Peyer's patch (tissue), 4 donors: ENCODE measurements around the gene PIGL. TPM values are rescaled to one million over a fixed set of nuclear protein-coding genes. Genes with fewer than 3 reads are reported as not detected.
A peak's percentile ranks its signal among the peaks of the same experiment; 100 is the strongest.

Experiments
- DNase-seq, 3 donors: peaks; one replicate each; pipeline ENCODE4 v3.0.0-alpha.2; 2017 to 2019
- H3K27ac ChIP-seq, 4 donors: fragments of 200-600 bp; sonication (generic); one replicate each; pipeline ENCODE4 v1.5.1; 2016 to 2019
- H3K27me3 ChIP-seq, 2 donors: fragments of 200-600 bp; sonication (generic); one replicate each; pipeline ENCODE4 v1.5.1; 2019
- H3K36me3 ChIP-seq, 3 donors: fragments of 200-600 bp; sonication (generic); one replicate each; pipeline ENCODE4 v1.5.1; 2016 to 2019
- H3K4me1 ChIP-seq, 4 donors: fragments of 200-600 bp; sonication (generic); one replicate each; pipeline ENCODE4 v1.5.1; 2016 to 2019
- H3K4me3 ChIP-seq, 4 donors: fragments of 200-600 bp; sonication (generic); 1 replicate in 3 of 4; 2 replicates in 1 of 4; pipeline ENCODE4 v1.5.1; 2016 to 2019; ENCODE audit warnings: mild to moderate bottlenecking in 1 of 4
- H3K9me3 ChIP-seq, 4 donors: fragments of 200-600 bp; sonication (generic); one replicate each; pipeline ENCODE4 v1.5.1; 2016 to 2019; ENCODE audit warnings: mild to moderate bottlenecking in 1 of 4
- POLR2A ChIP-seq, 2 donors: fragments of 450-650 bp; IDR thresholded peaks; one replicate each; pipeline ENCODE4 v1.5.1; 2017; ENCODE audit warnings: antibody characterized with exemption in 2 of 2, mild to moderate bottlenecking in 2 of 2, moderate library complexity in 2 of 2
- small RNA-seq, 2 donors: library from RNA; depleted of rRNA; stranded (forward); fragments of <200 nt; gene quantifications; one replicate each; pipeline ENCODE3, GENCODE V24; 2016
- total RNA-seq, 4 donors: library from RNA; depleted of rRNA; stranded (reverse); fragments of >200 nt; gene quantifications; one replicate each; pipeline ENCODE4 v1.1.0, GENCODE V29; 2016
- TF ChIP-seq, protein P1 (sequence below), 6 experiments: fragments of 450-650 bp in 4 of 6; fragments of 200-600 bp in 2 of 6; sonication (generic) in 1 of 6; IDR thresholded peaks; one replicate each; pipeline ENCODE4 v1.5.1; 2017 to 2019; ENCODE audit warnings: antibody characterized with exemption in 6 of 6, mild to moderate bottlenecking in 3 of 6, moderate library complexity in 1 of 6

The PIGL gene
- total RNA-seq, 4 donors from 2014 or later, result 77.1 to 491 (median 144) TPM

DNA sequence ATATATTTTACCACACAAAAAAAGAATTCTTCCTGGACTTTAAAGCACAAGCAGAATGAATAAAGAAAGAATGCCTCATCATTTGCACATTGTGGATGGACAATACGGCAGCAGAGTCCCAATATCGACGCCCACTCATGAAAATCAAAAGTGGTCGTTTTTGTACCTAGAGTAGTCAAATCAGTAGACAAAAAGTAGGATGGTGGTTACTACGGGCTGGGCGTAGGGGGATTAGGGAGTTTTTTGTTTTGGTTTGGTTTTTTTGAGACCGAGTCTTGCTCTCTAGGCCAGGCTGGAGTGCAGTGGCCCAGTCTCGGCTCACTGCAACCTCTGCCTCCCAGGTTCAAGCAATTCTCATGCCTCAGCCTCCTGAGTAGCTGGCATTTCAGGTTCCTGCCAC lies 144.9 kb downstream of the PIGL start:
- TF ChIP-seq, protein P1, sequence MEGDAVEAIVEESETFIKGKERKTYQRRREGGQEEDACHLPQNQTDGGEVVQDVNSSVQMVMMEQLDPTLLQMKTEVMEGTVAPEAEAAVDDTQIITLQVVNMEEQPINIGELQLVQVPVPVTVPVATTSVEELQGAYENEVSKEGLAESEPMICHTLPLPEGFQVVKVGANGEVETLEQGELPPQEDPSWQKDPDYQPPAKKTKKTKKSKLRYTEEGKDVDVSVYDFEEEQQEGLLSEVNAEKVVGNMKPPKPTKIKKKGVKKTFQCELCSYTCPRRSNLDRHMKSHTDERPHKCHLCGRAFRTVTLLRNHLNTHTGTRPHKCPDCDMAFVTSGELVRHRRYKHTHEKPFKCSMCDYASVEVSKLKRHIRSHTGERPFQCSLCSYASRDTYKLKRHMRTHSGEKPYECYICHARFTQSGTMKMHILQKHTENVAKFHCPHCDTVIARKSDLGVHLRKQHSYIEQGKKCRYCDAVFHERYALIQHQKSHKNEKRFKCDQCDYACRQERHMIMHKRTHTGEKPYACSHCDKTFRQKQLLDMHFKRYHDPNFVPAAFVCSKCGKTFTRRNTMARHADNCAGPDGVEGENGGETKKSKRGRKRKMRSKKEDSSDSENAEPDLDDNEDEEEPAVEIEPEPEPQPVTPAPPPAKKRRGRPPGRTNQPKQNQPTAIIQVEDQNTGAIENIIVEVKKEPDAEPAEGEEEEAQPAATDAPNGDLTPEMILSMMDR (IDR thresholded peaks at IDR 0.05), result no peak
- TF ChIP-seq POLR2A (IDR thresholded peaks at IDR 0.05), result no peak
- Histone ChIP-seq H3K36me3 (no peaks in the 10 kb centered on the region), H3K4me3 (no peak overlapping the region), H3K9me3 (no peaks in the 10 kb centered on the region), H3K27ac (no peak overlapping the region), H3K27me3 (no peaks in the 10 kb centered on the region), H3K4me1 (peaks cover 0 to 8% (median 0%) of the 10 kb centered on the region in 4 donors)
- DNase-seq, result no peak

DNA sequence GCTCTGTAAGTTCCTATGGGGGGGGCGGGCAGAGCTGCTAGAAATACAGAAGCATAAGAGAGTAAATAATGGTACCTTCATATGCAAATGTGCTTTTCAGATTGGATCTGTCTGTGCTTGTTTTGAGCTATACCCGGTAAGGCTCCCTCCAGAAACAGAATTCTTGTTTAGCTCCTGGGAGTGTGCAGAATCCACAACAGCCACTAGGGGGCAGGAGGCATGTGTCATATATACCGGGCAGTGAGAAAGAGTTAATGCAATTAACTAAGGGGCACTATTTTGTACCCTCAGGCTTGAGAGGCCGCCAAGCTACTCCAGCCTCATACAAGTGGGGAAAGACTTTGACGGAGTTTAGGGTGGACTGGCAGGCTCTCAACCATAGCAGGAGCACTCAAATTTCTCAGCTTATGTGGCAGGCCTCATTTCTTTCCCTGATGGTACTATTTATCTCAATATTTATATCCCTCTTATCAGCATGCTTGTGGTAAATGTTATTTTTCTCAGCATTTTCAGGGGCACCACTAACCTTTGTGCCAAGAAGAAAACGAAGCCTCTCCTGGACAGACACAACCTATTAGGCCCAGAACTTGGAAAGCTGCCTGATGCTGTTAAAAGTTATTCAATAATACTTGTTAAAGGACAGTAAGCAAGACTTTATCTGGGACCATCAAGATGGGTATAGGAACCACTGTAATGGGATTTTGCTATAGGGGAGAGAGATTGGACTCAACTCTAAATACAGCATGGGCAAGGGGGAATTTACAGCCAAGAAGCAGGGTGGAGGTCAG lies 146.9 kb downstream of the PIGL start:
- Histone ChIP-seq H3K4me1 (peaks cover 0 to 8% (median 0%) of the 10 kb centered on the region in 4 donors), H3K9me3 (no peaks in the 10 kb centered on the region), H3K27me3 (no peaks in the 10 kb centered on the region), H3K4me3 (no peak overlapping the region), H3K36me3 (no peaks in the 10 kb centered on the region), H3K27ac (peak overlapping the region in 1 of 4 donors; percentile 16)
- peak; percentile 70 to 92 (median 82) for DNase-seq
- no peak for TF ChIP-seq POLR2A (IDR thresholded peaks at IDR 0.05)
- TF ChIP-seq, protein P1 (IDR thresholded peaks at IDR 0.05), result peak; percentile 79 to 95 (median 88)

DNA sequence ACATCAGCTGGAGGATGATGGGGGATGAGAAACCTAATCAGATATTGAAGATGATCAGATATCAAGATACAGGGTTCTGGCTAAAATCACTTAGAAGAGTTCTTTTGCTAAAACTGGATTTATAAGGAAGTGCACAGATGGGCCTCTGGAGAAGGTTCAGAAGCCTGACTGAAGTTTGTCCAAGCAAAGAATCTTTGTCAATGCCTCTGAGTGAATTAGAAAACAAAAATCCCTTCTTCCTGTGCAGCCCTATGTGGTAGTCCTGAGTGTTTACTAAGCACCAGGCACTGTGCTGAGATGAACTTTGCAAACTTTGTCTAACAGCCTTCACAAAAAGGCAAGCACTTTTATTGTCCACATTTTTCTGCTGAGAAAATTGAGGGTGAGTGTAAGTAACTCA lies 147.6 kb downstream of the PIGL start:
- no peak for DNase-seq
- H3K36me3 ChIP-seq, result no peaks in the 10 kb centered on the region
- no peaks in the 10 kb centered on the region for H3K27me3 ChIP-seq
- TF ChIP-seq, protein P1 (IDR thresholded peaks at IDR 0.05), result no peak
- TF ChIP-seq POLR2A (IDR thresholded peaks at IDR 0.05), result no peak
- peaks cover 0 to 8% (median 0%) of the 10 kb centered on the region in 4 donors for H3K4me1 ChIP-seq
- H3K27ac ChIP-seq, result peak overlapping the region in 1 of 4 donors; percentile 16
- H3K4me3 ChIP-seq, result no peak overlapping the region
- H3K9me3 ChIP-seq, result no peaks in the 10 kb centered on the region

DNA sequence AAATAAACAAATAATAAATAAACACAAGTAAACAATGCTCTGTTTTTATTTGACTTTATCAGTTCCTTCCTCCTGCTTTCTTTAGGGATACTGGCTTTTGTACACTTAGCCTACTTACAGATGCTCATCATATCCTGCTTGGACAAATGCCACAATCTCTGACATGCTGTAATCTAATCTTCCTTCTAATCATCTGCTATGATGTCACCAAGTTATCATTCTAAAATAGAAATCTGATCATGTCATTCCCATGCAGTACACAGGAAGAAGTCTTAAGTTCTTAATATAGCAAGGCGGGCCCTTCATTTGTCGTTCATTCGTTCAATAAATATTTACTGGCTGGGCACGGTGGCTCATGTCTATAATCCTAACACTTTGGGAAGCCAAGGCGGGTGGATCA lies 154.7 kb downstream of the PIGL start:
- no peak for TF ChIP-seq POLR2A (IDR thresholded peaks at IDR 0.05)
- TF ChIP-seq, protein P1 (IDR thresholded peaks at IDR 0.05), result no peak
- H3K36me3 ChIP-seq, result no peaks in the 10 kb centered on the region
- peaks cover 0 to 7% (median 0%) of the 10 kb centered on the region in 4 donors for H3K4me1 ChIP-seq
- no peaks in the 10 kb centered on the region for H3K27me3 ChIP-seq
- H3K9me3 ChIP-seq, result no peaks in the 10 kb centered on the region
- no peak overlapping the region for H3K4me3 ChIP-seq
- no peak overlapping the region for H3K27ac ChIP-seq
- DNase-seq, result no peak

DNA sequence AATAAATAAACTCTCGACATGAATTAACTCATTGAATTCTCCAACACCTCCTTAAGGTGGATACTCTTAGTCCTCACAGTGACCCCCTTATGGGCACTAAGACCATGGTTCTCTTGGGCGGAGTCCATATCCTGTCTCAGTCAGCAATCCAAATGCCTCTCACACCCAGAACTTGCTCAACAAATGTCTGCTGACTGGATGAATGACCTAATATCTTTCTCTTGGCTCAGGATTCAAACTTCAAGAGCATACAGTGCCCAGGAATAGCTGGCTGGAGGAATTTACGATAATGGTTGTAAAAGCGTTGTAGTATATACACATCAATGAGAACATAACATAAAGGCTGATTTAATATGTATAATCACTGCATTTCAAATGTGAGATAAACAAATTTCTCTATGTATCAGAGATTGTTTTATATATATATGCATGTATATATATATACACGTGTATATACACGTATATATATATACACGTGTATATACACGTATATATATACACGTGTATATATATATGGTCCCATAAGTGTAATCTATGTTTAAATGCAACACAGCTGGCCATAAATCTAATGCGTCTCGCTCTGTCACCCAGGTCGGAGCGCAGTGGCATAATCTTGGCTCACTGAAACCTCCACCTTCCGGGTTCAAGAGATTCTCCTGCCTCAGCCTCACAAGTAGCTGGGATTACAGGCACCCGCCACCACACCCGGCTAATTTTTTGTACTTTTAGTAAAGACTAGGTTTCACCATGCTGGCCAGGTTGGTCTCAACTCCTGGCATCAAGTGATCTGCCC lies 157.3 kb downstream of the PIGL start:
- H3K4me1 ChIP-seq, result peaks cover 0 to 7% (median 0%) of the 10 kb centered on the region in 4 donors
- no peak overlapping the region for H3K4me3 ChIP-seq
- H3K9me3 ChIP-seq, result no peaks in the 10 kb centered on the region
- no peaks in the 10 kb centered on the region for H3K27me3 ChIP-seq
- H3K36me3 ChIP-seq, result no peaks in the 10 kb centered on the region
- H3K27ac ChIP-seq, result no peak overlapping the region
- TF ChIP-seq, protein P1 (IDR thresholded peaks at IDR 0.05), result no peak
- TF ChIP-seq POLR2A (IDR thresholded peaks at IDR 0.05), result no peak
- no peak for DNase-seq

Small RNA genes within 50 kb of the gene (small RNA-seq; reads per million reads assigned to genes)
- 0 reads per million in 2 donors for gene MIR1288

Other genes starting within 250 kb of the PIGL start
- 10 to 100 TPM in 3 of 4 donors, 1 to 10 TPM in 1; 7.7 to 21.5 (median 12.9) TPM for gene ZSWIM7, start 217.5 kb upstream of the PIGL start, total RNA-seq
- gene TTC19, start 217.4 kb upstream of the PIGL start, total RNA-seq, result 100 to 1,000 TPM in 1 of 4 donors, 10 to 100 TPM in 3; 75.1 to 130 (median 92.0) TPM
- 100 to 1,000 TPM; 321 to 561 (median 467) TPM for gene NCOR1, start 1.7 kb upstream of the PIGL start, total RNA-seq
- gene CENPV, start 136.3 kb downstream of the PIGL start, total RNA-seq, result 100 to 1,000 TPM in 1 of 4 donors, 10 to 100 TPM in 3; 49.0 to 109 (median 79.3) TPM
- gene UBB, start 163.9 kb downstream of the PIGL start, total RNA-seq, result 100 to 1,000 TPM; 574 to 927 (median 633) TPM
- gene TRPV2, start 198.4 kb downstream of the PIGL start, total RNA-seq, result 10 to 100 TPM in 2 of 4 donors, 1 to 10 TPM in 2; 3.9 to 19.0 (median 7.7) TPM